CD4-positive, alpha-beta T cell treated with Interleukin-12 subunit alpha and Interleukin-12 subunit beta, for 1 hour (primary cell): ENCODE data around the gene NDUFS1.
"Not testable (repeated sequence)": the region's sequence is repeated elsewhere in the genome, so short reads cannot be mapped to it uniquely, and the experiment has no call there.

Source experiments
- DNase-seq: peaks from one replicate; pipeline ENCODE4 v3.0.0-alpha.2; 2020

NDUFS1 gene

GRCh38 chr2:206159346-206160124 is at the start of gene NDUFS1, which contains the start of gene EEF1B2:
NDUFS1 (minus strand) TSS chr2:206159444; CDS start chr2:206153678, 5,766 bp downstream.
EEF1B2 (plus strand) TSS chr2:206159895; CDS start chr2:206159980, 85 bp downstream.
- peak; percentile 97 for DNase-seq

- DNase-seq: no peak
These were observed 49.7 kb upstream of the NDUFS1 start for GRCh38 chr2:206208900-206209299.

- not testable (repeated sequence) for DNase-seq
These were observed 48.1 kb upstream of the NDUFS1 start for GRCh38 chr2:206207316-206207715.

- no peak for DNase-seq
These were observed 45.5 kb upstream of the NDUFS1 start for GRCh38 chr2:206204710-206205109.

- no peak for DNase-seq
These were observed 44.1 kb upstream of the NDUFS1 start for GRCh38 chr2:206203331-206203730.

GRCh38 chr2:206202446-206202845 is 43.2 kb upstream of the NDUFS1 start:
- DNase-seq: no peak

- DNase-seq: no peak
These were observed 42.0 kb upstream of the NDUFS1 start for GRCh38 chr2:206201075-206201848.

GRCh38 chr2:206198677-206199076 is 39.4 kb upstream of the NDUFS1 start:
- DNase-seq: no peak

GRCh38 chr2:206193671-206194357 is 34.6 kb upstream of the NDUFS1 start:
- DNase-seq: no peak

GRCh38 chr2:206192157-206192556 is 32.9 kb upstream of the NDUFS1 start:
- DNase-seq: no peak

GRCh38 chr2:206190689-206191088 is 31.4 kb upstream of the NDUFS1 start:
- no peak for DNase-seq

- no peak for DNase-seq
These were observed 30.9 kb upstream of the NDUFS1 start for GRCh38 chr2:206190111-206190510.

GRCh38 chr2:206189691-206190090 is 30.4 kb upstream of the NDUFS1 start:
- no peak for DNase-seq

GRCh38 chr2:206181526-206181925 is 22.3 kb upstream of the NDUFS1 start:
- DNase-seq: not testable (repeated sequence)

- DNase-seq: no peak
These were observed 17.7 kb upstream of the NDUFS1 start for GRCh38 chr2:206176901-206177300.

- no peak for DNase-seq
These were observed 16.9 kb upstream of the NDUFS1 start for GRCh38 chr2:206176121-206176520.

GRCh38 chr2:206173147-206173546 is 13.9 kb upstream of the NDUFS1 start:
- DNase-seq: no peak

- DNase-seq: not testable (repeated sequence)
These were observed 12.6 kb upstream of the NDUFS1 start for GRCh38 chr2:206171624-206172397.

GRCh38 chr2:206168230-206168629 is 9.0 kb upstream of the NDUFS1 start:
- DNase-seq: not testable (repeated sequence)

GRCh38 chr2:206164261-206164862 is 5.1 kb upstream of the NDUFS1 start:
- DNase-seq: peak; percentile 50

GRCh38 chr2:206163251-206163880 is 4.1 kb upstream of the NDUFS1 start:
- no peak for DNase-seq

- DNase-seq: not testable (repeated sequence)
These were observed 3.2 kb upstream of the NDUFS1 start for GRCh38 chr2:206162401-206162800.
